Measurements from ENCODE around the gene ZMYM4. TPM values are rescaled to one million over a fixed set of nuclear protein-coding genes. Genes with fewer than 3 reads are reported as not detected.

ZMYM4 gene
- total RNA-seq, 1 donor from 2014 or later, result 9.6 TPM

GRCh38 chr1:35294809-35295208 is 26.3 kb downstream of the ZMYM4 start:
- intact Hi-C loops (cut with DNase I), result no loop called here
- Histone ChIP-seq H3K27me3 (no peaks in the 10 kb centered on the region), H3K4me1 (no peaks in the 10 kb centered on the region), H3K36me3 (peaks cover 0 to 3% of the 10 kb centered on the region in 2 donors), H3K9me3 (no peaks in the 10 kb centered on the region), H3K27ac (no peak overlapping the region), H3K4me3 (no peak overlapping the region)
- no peak for DNase-seq (ENCODE audit: low spot score in 2 of 2)
- TF ChIP-seq, protein P1, sequence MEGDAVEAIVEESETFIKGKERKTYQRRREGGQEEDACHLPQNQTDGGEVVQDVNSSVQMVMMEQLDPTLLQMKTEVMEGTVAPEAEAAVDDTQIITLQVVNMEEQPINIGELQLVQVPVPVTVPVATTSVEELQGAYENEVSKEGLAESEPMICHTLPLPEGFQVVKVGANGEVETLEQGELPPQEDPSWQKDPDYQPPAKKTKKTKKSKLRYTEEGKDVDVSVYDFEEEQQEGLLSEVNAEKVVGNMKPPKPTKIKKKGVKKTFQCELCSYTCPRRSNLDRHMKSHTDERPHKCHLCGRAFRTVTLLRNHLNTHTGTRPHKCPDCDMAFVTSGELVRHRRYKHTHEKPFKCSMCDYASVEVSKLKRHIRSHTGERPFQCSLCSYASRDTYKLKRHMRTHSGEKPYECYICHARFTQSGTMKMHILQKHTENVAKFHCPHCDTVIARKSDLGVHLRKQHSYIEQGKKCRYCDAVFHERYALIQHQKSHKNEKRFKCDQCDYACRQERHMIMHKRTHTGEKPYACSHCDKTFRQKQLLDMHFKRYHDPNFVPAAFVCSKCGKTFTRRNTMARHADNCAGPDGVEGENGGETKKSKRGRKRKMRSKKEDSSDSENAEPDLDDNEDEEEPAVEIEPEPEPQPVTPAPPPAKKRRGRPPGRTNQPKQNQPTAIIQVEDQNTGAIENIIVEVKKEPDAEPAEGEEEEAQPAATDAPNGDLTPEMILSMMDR (IDR thresholded peaks at IDR 0.05), result no peak

DNA sequence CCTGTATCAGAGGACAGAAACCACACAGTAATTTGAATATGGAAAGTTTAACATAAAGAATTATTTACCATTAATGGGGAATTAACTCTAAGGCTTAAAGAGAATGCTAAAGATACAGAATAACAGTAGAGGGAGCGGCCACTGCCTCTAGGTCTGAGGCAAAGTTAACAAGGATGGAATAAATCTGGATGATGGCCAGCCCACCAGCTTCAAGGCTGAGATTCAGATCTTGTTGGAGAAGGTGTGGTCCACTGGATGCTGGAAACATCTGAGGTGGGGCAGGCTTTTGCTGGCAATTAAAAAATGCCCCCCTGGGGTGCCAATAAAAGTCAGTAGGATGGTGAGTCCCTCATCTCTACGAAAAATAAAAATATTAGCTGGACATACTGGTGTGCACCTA is 29.4 kb downstream of the ZMYM4 start:
- Histone ChIP-seq H3K4me3 (no peak overlapping the region), H3K9me3 (no peaks in the 10 kb centered on the region), H3K27me3 (no peaks in the 10 kb centered on the region), H3K4me1 (peaks cover 0 to 9% of the 10 kb centered on the region in 2 donors), H3K27ac (no peak overlapping the region), H3K36me3 (peaks cover 0 to 3% of the 10 kb centered on the region in 2 donors)
- no peak for DNase-seq (ENCODE audit: low spot score in 2 of 2)
- TF ChIP-seq, protein P1 (IDR thresholded peaks at IDR 0.05), result no peak
- intact Hi-C loops (cut with DNase I), result loop anchor here (1.0 kb wide), 1 partner anchor 96 kb away; no protein-coding TSS in a partner anchor

- H3K9me3 ChIP-seq, result no peaks in the 10 kb centered on the region
- DNase-seq (ENCODE audit: low spot score in 2 of 2), result no peak
These were observed 30.0 kb downstream of the ZMYM4 start for GRCh38 chr1:35298464-35298863.

GRCh38 chr1:35300376-35300775 is 31.9 kb downstream of the ZMYM4 start:
- TF ChIP-seq, protein P1 (IDR thresholded peaks at IDR 0.05), result no peak
- Histone ChIP-seq H3K36me3 (peaks cover 0 to 3% of the 10 kb centered on the region in 2 donors), H3K9me3 (no peaks in the 10 kb centered on the region), H3K27ac (no peak overlapping the region), H3K4me3 (no peak overlapping the region), H3K27me3 (no peaks in the 10 kb centered on the region), H3K4me1 (peaks cover 0 to 9% of the 10 kb centered on the region in 2 donors)
- intact Hi-C loops (cut with DNase I), result loop anchor here (5.0 kb wide), 1 partner anchor 33 kb away; the partner anchor contains the start of gene ZMYM4
- DNase-seq (ENCODE audit: low spot score in 2 of 2), result no peak

More at GRCh38 chr1:35298464-35298863, 30.0 kb downstream of the ZMYM4 start:
- Histone ChIP-seq H3K27ac (no peak overlapping the region), H3K4me3 (no peak overlapping the region), H3K36me3 (peaks cover 0 to 3% of the 10 kb centered on the region in 2 donors), H3K4me1 (peaks cover 0 to 9% of the 10 kb centered on the region in 2 donors), H3K27me3 (no peaks in the 10 kb centered on the region)
- TF ChIP-seq, protein P1 (IDR thresholded peaks at IDR 0.05), result peak; percentile 14 to 31 (median 30)
- intact Hi-C loops (cut with DNase I), result loop anchor here (1.0 kb wide), 1 partner anchor 96 kb away; no protein-coding TSS in a partner anchor

DNA sequence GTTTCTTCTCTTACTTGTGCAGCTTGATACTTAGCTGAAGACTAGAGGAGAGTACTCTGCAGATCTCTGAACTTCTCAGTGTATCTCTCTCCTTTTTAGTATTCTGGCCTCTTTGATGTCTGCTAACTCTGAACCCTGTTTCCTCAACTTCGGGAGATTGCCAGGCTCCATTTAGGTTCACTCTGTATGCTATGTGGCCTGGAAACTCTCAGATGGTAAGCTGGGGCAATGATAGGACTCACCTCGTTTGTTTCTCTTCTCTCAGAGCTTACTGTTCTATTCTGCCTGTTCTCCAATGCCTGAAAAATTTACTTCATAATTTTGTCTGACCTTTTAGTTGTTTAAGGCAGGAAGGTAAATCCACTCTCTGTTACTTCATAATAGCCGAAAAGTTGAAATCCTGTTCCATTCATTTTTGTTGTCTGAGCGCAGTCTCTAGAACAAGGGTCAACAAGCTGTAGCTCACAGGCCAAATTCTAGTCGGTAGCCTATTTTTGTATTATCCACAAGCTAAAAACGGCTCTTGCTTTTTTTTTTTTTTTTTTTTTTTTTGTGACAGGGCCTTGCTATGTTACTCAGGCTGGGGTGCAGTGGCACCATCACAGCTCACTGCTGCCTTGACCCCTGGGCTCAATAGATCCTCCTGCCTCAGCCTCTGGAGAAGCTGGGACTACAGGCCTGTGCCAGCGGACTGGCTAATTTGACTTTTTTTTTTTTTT is 33.3 kb downstream of the ZMYM4 start:
- intact Hi-C loops (cut with DNase I), result loop anchor here (5.0 kb wide), 1 partner anchor 35 kb away; the partner anchor contains the start of gene ZMYM4
- no peaks in the 10 kb centered on the region for H3K27me3 ChIP-seq
- no peak overlapping the region for H3K4me3 ChIP-seq
- H3K27ac ChIP-seq, result peak overlapping the region; percentile 69 to 70
- peaks cover 0 to 9% of the 10 kb centered on the region in 2 donors for H3K4me1 ChIP-seq
- H3K9me3 ChIP-seq, result no peaks in the 10 kb centered on the region
- DNase-seq (ENCODE audit: low spot score in 2 of 2), result no peak
- peaks cover 0 to 3% of the 10 kb centered on the region in 2 donors for H3K36me3 ChIP-seq
- TF ChIP-seq, protein P1 (IDR thresholded peaks at IDR 0.05), result no peak
